Osteocyte (in vitro differentiated cells): ENCODE results near the gene CD69. TPM values are rescaled to one million over a fixed set of nuclear protein-coding genes. Genes with fewer than 3 reads are reported as not detected.
A peak's percentile ranks its signal among the peaks of the same experiment; 100 is the strongest.

ENCODE experiments used
- DNase-seq: peaks from one replicate; pipeline ENCODE4 v3.0.0; 2021; ENCODE audit warnings: mixed read lengths; ENCODE audit not compliant: unreplicated experiment; ENCODE audit errors: extremely low spot score
- H3K27ac Mint-ChIP-seq: one replicate; pipeline ENCODE4 v1.8.0; 2021; ENCODE audit warnings: mild to moderate bottlenecking, mixed read lengths; ENCODE audit not compliant: unreplicated experiment
- H3K27me3 Mint-ChIP-seq: one replicate; pipeline ENCODE4 v1.8.0; 2021; ENCODE audit warnings: mixed read lengths; ENCODE audit not compliant: unreplicated experiment
- H3K36me3 Mint-ChIP-seq: one replicate; pipeline ENCODE4 v1.8.0; 2021; ENCODE audit warnings: mixed read lengths; ENCODE audit not compliant: unreplicated experiment
- H3K4me1 Mint-ChIP-seq: one replicate; pipeline ENCODE4 v1.8.0; 2021; ENCODE audit warnings: mixed read lengths; ENCODE audit not compliant: unreplicated experiment
- H3K4me3 Mint-ChIP-seq: one replicate; pipeline ENCODE4 v1.8.0; 2021; ENCODE audit warnings: mild to moderate bottlenecking, moderate library complexity, mixed read lengths; ENCODE audit not compliant: unreplicated experiment
- H3K9me3 Mint-ChIP-seq: one replicate; pipeline ENCODE4 v1.8.0; 2021; ENCODE audit warnings: mixed read lengths; ENCODE audit not compliant: unreplicated experiment
- total RNA-seq: library from RNA; stranded (reverse); gene quantifications from 2 replicates; pipeline ENCODE4 v1.2.1, GENCODE V29; 2021
- TF ChIP-seq, protein P1 (sequence below): fragments of 200-600 bp; sonication (generic); IDR thresholded peaks from 2 replicates; pipeline ENCODE4 v1.5.0; 2021; ENCODE audit warnings: antibody characterized with exemption, mild to moderate bottlenecking, moderate library complexity

CD69 gene
- total RNA-seq, 1 donor from 2014 or later, result not detected

DNA sequence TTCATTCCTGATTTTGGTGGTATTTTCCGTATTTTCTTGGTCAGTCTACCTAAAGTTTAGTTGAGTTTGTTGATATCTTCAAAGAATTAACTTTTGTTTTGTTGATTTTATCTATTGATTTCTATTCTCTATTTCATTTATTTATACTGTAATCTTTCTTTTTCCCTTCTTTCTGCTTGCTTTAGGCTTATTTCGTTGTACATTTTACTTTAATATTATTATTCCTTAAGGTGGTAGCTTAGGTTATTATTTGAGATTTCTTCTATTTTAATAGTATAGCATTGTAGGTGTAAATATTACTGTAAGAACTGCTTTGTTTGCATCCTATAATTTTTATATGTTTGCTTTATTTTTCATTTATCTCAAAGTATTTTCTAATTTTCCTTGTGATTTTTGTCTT is 45.2 kb upstream of the CD69 start:
- H3K4me1 Mint-ChIP-seq, result no peaks in the 10 kb centered on the region
- peaks cover 14% of the 10 kb centered on the region for H3K27me3 Mint-ChIP-seq
- H3K36me3 Mint-ChIP-seq, result no peaks in the 10 kb centered on the region
- H3K9me3 Mint-ChIP-seq, result no peaks in the 10 kb centered on the region
- no peak overlapping the region for H3K27ac Mint-ChIP-seq
- H3K4me3 Mint-ChIP-seq, result no peak overlapping the region
- TF ChIP-seq, protein P1, sequence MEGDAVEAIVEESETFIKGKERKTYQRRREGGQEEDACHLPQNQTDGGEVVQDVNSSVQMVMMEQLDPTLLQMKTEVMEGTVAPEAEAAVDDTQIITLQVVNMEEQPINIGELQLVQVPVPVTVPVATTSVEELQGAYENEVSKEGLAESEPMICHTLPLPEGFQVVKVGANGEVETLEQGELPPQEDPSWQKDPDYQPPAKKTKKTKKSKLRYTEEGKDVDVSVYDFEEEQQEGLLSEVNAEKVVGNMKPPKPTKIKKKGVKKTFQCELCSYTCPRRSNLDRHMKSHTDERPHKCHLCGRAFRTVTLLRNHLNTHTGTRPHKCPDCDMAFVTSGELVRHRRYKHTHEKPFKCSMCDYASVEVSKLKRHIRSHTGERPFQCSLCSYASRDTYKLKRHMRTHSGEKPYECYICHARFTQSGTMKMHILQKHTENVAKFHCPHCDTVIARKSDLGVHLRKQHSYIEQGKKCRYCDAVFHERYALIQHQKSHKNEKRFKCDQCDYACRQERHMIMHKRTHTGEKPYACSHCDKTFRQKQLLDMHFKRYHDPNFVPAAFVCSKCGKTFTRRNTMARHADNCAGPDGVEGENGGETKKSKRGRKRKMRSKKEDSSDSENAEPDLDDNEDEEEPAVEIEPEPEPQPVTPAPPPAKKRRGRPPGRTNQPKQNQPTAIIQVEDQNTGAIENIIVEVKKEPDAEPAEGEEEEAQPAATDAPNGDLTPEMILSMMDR, result no peak
- DNase-seq, result no peak

DNA sequence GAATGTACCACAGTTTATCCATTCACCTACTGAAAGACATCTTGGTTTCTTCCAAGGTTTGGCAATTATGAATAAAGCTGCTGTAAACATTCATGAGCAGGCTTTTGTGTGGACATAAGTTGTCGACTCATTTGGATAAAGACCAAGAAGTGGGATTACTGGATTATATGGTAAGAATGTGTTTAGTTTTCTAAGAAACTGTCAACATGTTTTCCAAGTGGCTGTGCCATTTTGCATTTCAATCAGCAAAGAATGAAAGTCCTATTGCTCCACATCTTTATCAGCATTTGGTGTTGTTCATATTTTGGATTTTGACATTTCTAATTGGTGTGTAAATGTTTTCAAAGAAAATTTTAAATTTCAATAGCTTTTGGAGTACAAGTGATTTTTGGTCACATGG is 39.3 kb upstream of the CD69 start:
- H3K27me3 Mint-ChIP-seq, result no peaks in the 10 kb centered on the region
- no peaks in the 10 kb centered on the region for H3K36me3 Mint-ChIP-seq
- no peaks in the 10 kb centered on the region for H3K4me1 Mint-ChIP-seq
- no peak overlapping the region for H3K27ac Mint-ChIP-seq
- H3K4me3 Mint-ChIP-seq, result no peak overlapping the region
- no peak for DNase-seq
- no peaks in the 10 kb centered on the region for H3K9me3 Mint-ChIP-seq
- TF ChIP-seq, protein P1, result no peak

DNA sequence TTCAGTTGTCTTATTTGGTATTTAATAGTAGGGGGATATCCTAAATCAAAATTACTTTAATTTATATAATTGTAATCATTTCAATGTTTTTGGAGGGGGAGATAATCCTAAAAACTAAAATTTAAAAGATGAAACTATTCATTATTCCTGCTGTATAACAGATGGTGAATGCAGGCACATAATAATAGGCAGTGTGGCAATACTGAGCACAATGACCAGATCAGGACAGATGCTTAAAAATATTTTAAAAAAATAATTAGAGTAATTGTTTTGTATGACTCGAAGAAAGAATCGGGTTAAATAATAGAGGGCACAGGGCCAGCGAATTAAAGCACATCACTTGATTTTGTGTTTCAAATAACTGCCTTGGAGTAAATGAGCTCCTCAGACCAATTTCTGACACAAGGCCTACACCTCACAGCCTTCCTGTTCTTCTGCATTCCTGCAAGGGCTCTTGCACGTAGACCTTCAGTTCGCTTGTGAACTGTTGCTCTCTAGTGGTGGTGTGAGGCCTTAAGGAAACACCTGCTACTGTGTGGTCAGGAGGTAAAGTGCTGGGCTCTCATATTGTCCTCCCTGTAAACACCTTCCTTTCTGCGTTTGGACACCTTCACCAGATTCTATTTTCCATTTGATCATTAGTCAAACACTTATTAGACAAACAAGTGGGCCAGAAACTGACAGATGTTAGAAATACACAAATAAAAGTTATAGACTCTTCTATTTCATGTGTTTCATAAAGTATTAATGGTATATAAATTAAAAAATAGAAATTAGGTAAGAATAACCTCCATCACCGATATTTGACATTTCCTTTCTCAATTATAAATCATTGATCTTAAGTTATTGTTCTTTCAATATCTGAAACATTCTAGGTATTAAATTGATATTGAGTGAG is 37.3 kb upstream of the CD69 start:
- Mint-ChIP-seq H3K27me3 (no peaks in the 10 kb centered on the region), H3K36me3 (no peaks in the 10 kb centered on the region)

DNA sequence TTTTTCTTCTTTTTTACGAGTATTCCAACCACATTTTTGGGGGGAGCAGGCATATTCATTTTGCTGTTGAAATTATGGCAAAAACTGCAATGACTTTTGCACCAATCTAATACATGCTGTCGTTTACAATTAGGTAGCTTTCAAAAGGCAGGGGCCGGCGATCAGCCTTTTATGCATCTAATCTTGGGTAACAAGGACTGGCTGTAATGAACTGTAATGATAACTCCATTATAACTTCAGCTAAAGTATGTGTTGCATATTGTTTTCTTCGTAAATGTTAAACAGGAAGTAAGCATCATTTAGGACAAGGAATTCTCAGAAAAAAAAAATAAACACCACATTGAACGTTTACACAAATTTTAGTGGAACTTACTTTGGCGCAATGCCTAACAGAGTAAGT is 36.3 kb upstream of the CD69 start:
- DNase-seq, result no peak
- no peaks in the 10 kb centered on the region for H3K27me3 Mint-ChIP-seq

More for the DNA sequence above, 37.3 kb upstream of the CD69 start:
- Mint-ChIP-seq H3K9me3 (no peaks in the 10 kb centered on the region), H3K4me1 (no peaks in the 10 kb centered on the region), H3K4me3 (no peak overlapping the region), H3K27ac (no peak overlapping the region)
- no peak for DNase-seq
- TF ChIP-seq, protein P1, result peak; percentile 19

DNA sequence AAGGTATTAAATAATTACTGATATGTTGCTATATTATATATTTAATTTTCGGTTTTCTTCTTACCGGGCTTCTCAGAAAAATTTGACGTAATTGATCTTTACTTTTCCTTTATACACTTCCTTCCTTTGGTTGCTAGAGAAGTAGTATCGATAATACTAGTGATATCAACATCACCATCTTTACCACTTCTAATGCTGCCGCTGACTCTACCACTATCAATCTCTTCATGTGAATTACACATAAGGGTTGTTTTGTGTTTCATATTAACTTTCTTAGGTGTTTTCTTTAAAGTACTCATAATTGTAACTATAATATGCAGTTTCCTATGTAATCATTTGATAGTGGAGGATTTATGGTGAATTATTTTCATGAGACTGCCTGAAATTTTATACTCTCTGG is 35.6 kb upstream of the CD69 start:
- Mint-ChIP-seq H3K27ac (no peak overlapping the region), H3K4me1 (no peaks in the 10 kb centered on the region), H3K27me3 (no peaks in the 10 kb centered on the region), H3K36me3 (no peaks in the 10 kb centered on the region), H3K4me3 (no peak overlapping the region), H3K9me3 (no peaks in the 10 kb centered on the region)
- TF ChIP-seq, protein P1, result no peak
- no peak for DNase-seq

More for the DNA sequence above, 36.3 kb upstream of the CD69 start:
- TF ChIP-seq, protein P1, result no peak
- H3K9me3 Mint-ChIP-seq, result no peaks in the 10 kb centered on the region
- no peak overlapping the region for H3K27ac Mint-ChIP-seq
- no peak overlapping the region for H3K4me3 Mint-ChIP-seq
- H3K4me1 Mint-ChIP-seq, result no peaks in the 10 kb centered on the region
- H3K36me3 Mint-ChIP-seq, result no peaks in the 10 kb centered on the region
